GM23338 (cell line): ENCODE results near the gene TEKT2. TPM values are rescaled to one million over a fixed set of nuclear protein-coding genes. Genes with fewer than 3 reads are reported as not detected.

Experiments
- ATAC-seq: fragments of 200-7000 bp; cut with Tn5 transposase; 3 replicates; pipeline ENCODE4 v1.9.1; 2020
- DNase-seq: peaks from one replicate; pipeline ENCODE4 v3.0.0-alpha.2; 2015; ENCODE audit warnings: low spot score
- H2AFZ ChIP-seq: fragments of 200-600 bp; sonication (generic); 2 replicates; pipeline ENCODE4 v1.8.0; 2016; ENCODE audit warnings: antibody characterized with exemption, mild to moderate bottlenecking, moderate library complexity
- H3F3A ChIP-seq: fragments of 200-600 bp; sonication (generic); replicated peaks from 2 replicates; pipeline ENCODE4 v1.8.0; 2017; ENCODE audit warnings: antibody characterized with exemption, mixed run types, low read depth
- H3K27ac ChIP-seq: fragments of 200-600 bp; sonication (generic); 2 replicates; pipeline ENCODE4 v1.6.1; 2016; ENCODE audit warnings: low read depth
- H3K27me3 ChIP-seq: fragments of 200-600 bp; sonication (generic); 2 replicates; pipeline ENCODE4 v1.8.0; 2016; ENCODE audit warnings: mild to moderate bottlenecking, mixed run types, moderate library complexity; ENCODE audit not compliant: insufficient read depth
- H3K36me3 ChIP-seq: fragments of 200-600 bp; sonication (generic); 2 replicates; pipeline ENCODE4 v1.8.0; 2016; ENCODE audit warnings: mild to moderate bottlenecking; ENCODE audit not compliant: insufficient read depth
- H3K4me1 ChIP-seq: fragments of 200-600 bp; sonication (generic); 2 replicates; pipeline ENCODE4 v1.8.0; 2016; ENCODE audit warnings: mild to moderate bottlenecking, moderate library complexity; ENCODE audit not compliant: insufficient read depth
- H3K4me2 ChIP-seq: fragments of 200-600 bp; sonication (generic); 2 replicates; pipeline ENCODE4 v1.7.1; 2017; ENCODE audit warnings: mixed run types
- H3K4me3 ChIP-seq: fragments of 200-600 bp; sonication (generic); 2 replicates; pipeline ENCODE4 v1.6.1; 2016; ENCODE audit warnings: mixed run types
- H3K79me2 ChIP-seq: fragments of 200-600 bp; sonication (generic); replicated peaks from 2 replicates; pipeline ENCODE4 v1.8.0; 2017; ENCODE audit warnings: mild to moderate bottlenecking; ENCODE audit not compliant: insufficient read depth
- H3K9me2 ChIP-seq: fragments of 200-600 bp; sonication (generic); 2 replicates; pipeline ENCODE4 v1.8.0; 2017; ENCODE audit not compliant: insufficient read depth
- H4K20me1 ChIP-seq: fragments of 200-600 bp; sonication (generic); replicated peaks from 2 replicates; pipeline ENCODE4 v1.8.0; 2017; ENCODE audit warnings: mild to moderate bottlenecking; ENCODE audit not compliant: insufficient read depth
- H3K27ac Mint-ChIP-seq: 2 replicates; pipeline ENCODE4 v1.8.0; 2020; ENCODE audit warnings: inconsistent platforms, mild to moderate bottlenecking, moderate library complexity, mixed read lengths
- H3K27me3 Mint-ChIP-seq: 3 replicates; pipeline ENCODE4 v1.8.0; 2022; ENCODE audit warnings: low read depth, mild to moderate bottlenecking, moderate library complexity, mixed read lengths, inconsistent platforms; ENCODE audit not compliant: insufficient read depth, poor library complexity
- H3K36me3 Mint-ChIP-seq: 3 replicates; pipeline ENCODE4 v1.8.0; 2021; ENCODE audit warnings: low read depth, mild to moderate bottlenecking, inconsistent platforms, moderate library complexity, mixed read lengths
- H3K4me1 Mint-ChIP-seq: 3 replicates; pipeline ENCODE4 v1.8.0; 2020; ENCODE audit warnings: mild to moderate bottlenecking, inconsistent platforms, mixed read lengths
- H3K4me3 Mint-ChIP-seq: 3 replicates; pipeline ENCODE4 v1.8.0; 2021; ENCODE audit warnings: moderate library complexity, mild to moderate bottlenecking, inconsistent platforms, mixed read lengths
- H3K9me3 Mint-ChIP-seq: 3 replicates; pipeline ENCODE4 v1.8.0; 2020; ENCODE audit warnings: moderate library complexity, mild to moderate bottlenecking, inconsistent platforms, mixed read lengths
- CREB1 ChIP-seq: fragments of 250-450 bp; sonication (Bioruptor Pico); IDR thresholded peaks from 2 replicates; pipeline ENCODE4 v1.5.0; 2020; ENCODE audit warnings: low read depth, mild to moderate bottlenecking, moderate library complexity
- EZH2 ChIP-seq: fragments of 200-600 bp; sonication (generic); IDR thresholded peaks from one replicate; pipeline ENCODE4 v1.8.0; 2017; ENCODE audit warnings: antibody characterized with exemption, mild to moderate bottlenecking, low read depth; ENCODE audit not compliant: unreplicated experiment
- EZH2phosphoT487 ChIP-seq: fragments of 200-600 bp; sonication (generic); IDR thresholded peaks from one replicate; pipeline ENCODE4 v1.8.1; 2018; ENCODE audit warnings: antibody characterized with exemption; ENCODE audit not compliant: unreplicated experiment
- JUNB ChIP-seq: IDR thresholded peaks from one replicate; pipeline ENCODE4 v1.6.1; 2016; ENCODE audit warnings: antibody characterized with exemption; ENCODE audit not compliant: unreplicated experiment
- NANOG ChIP-seq: IDR thresholded peaks from 2 replicates; pipeline ENCODE4 v1.6.1; 2016; ENCODE audit warnings: antibody characterized with exemption, borderline replicate concordance
- POLR2AphosphoS5 ChIP-seq: IDR thresholded peaks from 2 replicates; pipeline ENCODE4 v1.6.1; 2016; ENCODE audit warnings: antibody characterized with exemption, low read depth
- ZNF331 ChIP-seq: fragments of 250-450 bp; sonication (Bioruptor Pico); IDR thresholded peaks from 2 replicates; pipeline ENCODE4 v1.5.0; 2020; ENCODE audit warnings: low read depth, mild to moderate bottlenecking, moderate library complexity
- polyA plus RNA-seq: library from polyadenylated mRNA; unstranded; fragments of >200 nt; fragmentation: Nextera tagmentation; extraction: Ambion mirVana; gene quantifications from 2 replicates; pipeline ENCODE4 v1.2.1, GENCODE V29; 2016
- total RNA-seq: library from RNA; depleted of rRNA; stranded (reverse); fragments of >200 nt; shearing (Covaris generic); gene quantifications from 2 replicates; pipeline ENCODE4 v1.2.3, GENCODE V29; 2014
- TF ChIP-seq, protein P1 (sequence below): IDR thresholded peaks from 2 replicates; pipeline ENCODE4 v1.6.1; 2016; ENCODE audit warnings: antibody characterized with exemption
- TF ChIP-seq, protein P2 (sequence below): IDR thresholded peaks from one replicate; pipeline ENCODE4 v1.6.1; 2018; ENCODE audit warnings: antibody characterized with exemption; ENCODE audit not compliant: unreplicated experiment
- TF ChIP-seq, protein P3 (sequence below): fragments of 250-450 bp; sonication (Bioruptor Pico); IDR thresholded peaks from 2 replicates; pipeline ENCODE4 v1.5.0; 2020; ENCODE audit warnings: mild to moderate bottlenecking, moderate library complexity
- TF ChIP-seq, protein P4 (sequence below), 2 experiments: fragments of 200-600 bp in 1 of 2; sonication (generic) in 1 of 2; conservative IDR thresholded peaks; 2 replicates each; pipeline versions ENCODE4 v1.5.1 to v1.6.1; 2016 to 2017; ENCODE audit warnings: antibody characterized with exemption in 2 of 2, low read depth in 2 of 2, mild to moderate bottlenecking in 2 of 2, moderate library complexity in 1 of 2

TEKT2 gene
- total and polyA plus RNA-seq, 2 experiments from 2014 or later: 0.36 to 0.94 TPM

DNA sequence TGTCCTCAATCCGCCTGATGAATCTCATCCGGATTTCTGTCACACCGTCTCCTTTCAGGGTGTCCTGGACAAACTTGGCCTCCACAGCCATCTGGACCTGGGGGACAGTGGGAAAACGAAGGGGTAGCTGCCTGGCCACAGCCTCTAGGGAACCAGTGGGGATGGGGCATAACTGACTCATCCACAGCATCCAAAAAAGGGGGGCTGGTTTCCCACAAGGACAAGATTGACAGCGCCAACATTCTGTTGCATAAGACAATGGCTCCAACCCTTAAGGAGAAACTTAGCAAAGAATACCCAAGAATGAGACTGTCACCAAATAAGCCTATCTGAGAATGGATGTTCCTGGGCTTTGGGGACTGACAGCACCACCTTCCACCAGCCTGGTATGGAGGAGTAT, 53.3 kb downstream of the TEKT2 start:
- Histone ChIP-seq H3K36me3 (no peaks in the 10 kb centered on the region), H3K4me3 (no peak overlapping the region), H3K4me1 (peaks cover 3% of the 10 kb centered on the region), H3K9me2 (no peaks in the 10 kb centered on the region), H4K20me1 (peaks cover 3% of the 10 kb centered on the region; the same call in 1 of the 2 replicates), H3K27ac (no peak overlapping the region), H3K27me3 (no peaks in the 10 kb centered on the region), H2AFZ (no peak overlapping the region), H3K4me2 (no peak overlapping the region), H3F3A (peaks cover 6% of the 10 kb centered on the region; the same call in 1 of the 2 replicates), H3K79me2 (peaks cover 4% of the 10 kb centered on the region; the same call in 1 of the 2 replicates)
- no peak for ATAC-seq
- Mint-ChIP-seq H3K27me3 (peaks cover 4% of the 10 kb centered on the region), H3K4me1 (peaks cover 13% of the 10 kb centered on the region; the same call in 2 of the 3 replicates), H3K4me3 (no peak overlapping the region), H3K36me3 (peaks cover 3% of the 10 kb centered on the region; the same call in 1 of the 3 replicates), H3K27ac (no peak overlapping the region), H3K9me3 (no peaks in the 10 kb centered on the region)
- TF ChIP-seq, protein P1, sequence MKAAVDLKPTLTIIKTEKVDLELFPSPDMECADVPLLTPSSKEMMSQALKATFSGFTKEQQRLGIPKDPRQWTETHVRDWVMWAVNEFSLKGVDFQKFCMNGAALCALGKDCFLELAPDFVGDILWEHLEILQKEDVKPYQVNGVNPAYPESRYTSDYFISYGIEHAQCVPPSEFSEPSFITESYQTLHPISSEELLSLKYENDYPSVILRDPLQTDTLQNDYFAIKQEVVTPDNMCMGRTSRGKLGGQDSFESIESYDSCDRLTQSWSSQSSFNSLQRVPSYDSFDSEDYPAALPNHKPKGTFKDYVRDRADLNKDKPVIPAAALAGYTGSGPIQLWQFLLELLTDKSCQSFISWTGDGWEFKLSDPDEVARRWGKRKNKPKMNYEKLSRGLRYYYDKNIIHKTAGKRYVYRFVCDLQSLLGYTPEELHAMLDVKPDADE: no peak
- TF ChIP-seq NANOG (no peak), CREB1 (no peak), JUNB (no peak), POLR2AphosphoS5 (no peak), EZH2phosphoT487 (no peak), ZNF331 (CRISPR knock-in tag) (no peak), EZH2 (no peak)
- TF ChIP-seq, protein P2, sequence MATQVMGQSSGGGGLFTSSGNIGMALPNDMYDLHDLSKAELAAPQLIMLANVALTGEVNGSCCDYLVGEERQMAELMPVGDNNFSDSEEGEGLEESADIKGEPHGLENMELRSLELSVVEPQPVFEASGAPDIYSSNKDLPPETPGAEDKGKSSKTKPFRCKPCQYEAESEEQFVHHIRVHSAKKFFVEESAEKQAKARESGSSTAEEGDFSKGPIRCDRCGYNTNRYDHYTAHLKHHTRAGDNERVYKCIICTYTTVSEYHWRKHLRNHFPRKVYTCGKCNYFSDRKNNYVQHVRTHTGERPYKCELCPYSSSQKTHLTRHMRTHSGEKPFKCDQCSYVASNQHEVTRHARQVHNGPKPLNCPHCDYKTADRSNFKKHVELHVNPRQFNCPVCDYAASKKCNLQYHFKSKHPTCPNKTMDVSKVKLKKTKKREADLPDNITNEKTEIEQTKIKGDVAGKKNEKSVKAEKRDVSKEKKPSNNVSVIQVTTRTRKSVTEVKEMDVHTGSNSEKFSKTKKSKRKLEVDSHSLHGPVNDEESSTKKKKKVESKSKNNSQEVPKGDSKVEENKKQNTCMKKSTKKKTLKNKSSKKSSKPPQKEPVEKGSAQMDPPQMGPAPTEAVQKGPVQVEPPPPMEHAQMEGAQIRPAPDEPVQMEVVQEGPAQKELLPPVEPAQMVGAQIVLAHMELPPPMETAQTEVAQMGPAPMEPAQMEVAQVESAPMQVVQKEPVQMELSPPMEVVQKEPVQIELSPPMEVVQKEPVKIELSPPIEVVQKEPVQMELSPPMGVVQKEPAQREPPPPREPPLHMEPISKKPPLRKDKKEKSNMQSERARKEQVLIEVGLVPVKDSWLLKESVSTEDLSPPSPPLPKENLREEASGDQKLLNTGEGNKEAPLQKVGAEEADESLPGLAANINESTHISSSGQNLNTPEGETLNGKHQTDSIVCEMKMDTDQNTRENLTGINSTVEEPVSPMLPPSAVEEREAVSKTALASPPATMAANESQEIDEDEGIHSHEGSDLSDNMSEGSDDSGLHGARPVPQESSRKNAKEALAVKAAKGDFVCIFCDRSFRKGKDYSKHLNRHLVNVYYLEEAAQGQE: no peak
- TF ChIP-seq, protein P3, sequence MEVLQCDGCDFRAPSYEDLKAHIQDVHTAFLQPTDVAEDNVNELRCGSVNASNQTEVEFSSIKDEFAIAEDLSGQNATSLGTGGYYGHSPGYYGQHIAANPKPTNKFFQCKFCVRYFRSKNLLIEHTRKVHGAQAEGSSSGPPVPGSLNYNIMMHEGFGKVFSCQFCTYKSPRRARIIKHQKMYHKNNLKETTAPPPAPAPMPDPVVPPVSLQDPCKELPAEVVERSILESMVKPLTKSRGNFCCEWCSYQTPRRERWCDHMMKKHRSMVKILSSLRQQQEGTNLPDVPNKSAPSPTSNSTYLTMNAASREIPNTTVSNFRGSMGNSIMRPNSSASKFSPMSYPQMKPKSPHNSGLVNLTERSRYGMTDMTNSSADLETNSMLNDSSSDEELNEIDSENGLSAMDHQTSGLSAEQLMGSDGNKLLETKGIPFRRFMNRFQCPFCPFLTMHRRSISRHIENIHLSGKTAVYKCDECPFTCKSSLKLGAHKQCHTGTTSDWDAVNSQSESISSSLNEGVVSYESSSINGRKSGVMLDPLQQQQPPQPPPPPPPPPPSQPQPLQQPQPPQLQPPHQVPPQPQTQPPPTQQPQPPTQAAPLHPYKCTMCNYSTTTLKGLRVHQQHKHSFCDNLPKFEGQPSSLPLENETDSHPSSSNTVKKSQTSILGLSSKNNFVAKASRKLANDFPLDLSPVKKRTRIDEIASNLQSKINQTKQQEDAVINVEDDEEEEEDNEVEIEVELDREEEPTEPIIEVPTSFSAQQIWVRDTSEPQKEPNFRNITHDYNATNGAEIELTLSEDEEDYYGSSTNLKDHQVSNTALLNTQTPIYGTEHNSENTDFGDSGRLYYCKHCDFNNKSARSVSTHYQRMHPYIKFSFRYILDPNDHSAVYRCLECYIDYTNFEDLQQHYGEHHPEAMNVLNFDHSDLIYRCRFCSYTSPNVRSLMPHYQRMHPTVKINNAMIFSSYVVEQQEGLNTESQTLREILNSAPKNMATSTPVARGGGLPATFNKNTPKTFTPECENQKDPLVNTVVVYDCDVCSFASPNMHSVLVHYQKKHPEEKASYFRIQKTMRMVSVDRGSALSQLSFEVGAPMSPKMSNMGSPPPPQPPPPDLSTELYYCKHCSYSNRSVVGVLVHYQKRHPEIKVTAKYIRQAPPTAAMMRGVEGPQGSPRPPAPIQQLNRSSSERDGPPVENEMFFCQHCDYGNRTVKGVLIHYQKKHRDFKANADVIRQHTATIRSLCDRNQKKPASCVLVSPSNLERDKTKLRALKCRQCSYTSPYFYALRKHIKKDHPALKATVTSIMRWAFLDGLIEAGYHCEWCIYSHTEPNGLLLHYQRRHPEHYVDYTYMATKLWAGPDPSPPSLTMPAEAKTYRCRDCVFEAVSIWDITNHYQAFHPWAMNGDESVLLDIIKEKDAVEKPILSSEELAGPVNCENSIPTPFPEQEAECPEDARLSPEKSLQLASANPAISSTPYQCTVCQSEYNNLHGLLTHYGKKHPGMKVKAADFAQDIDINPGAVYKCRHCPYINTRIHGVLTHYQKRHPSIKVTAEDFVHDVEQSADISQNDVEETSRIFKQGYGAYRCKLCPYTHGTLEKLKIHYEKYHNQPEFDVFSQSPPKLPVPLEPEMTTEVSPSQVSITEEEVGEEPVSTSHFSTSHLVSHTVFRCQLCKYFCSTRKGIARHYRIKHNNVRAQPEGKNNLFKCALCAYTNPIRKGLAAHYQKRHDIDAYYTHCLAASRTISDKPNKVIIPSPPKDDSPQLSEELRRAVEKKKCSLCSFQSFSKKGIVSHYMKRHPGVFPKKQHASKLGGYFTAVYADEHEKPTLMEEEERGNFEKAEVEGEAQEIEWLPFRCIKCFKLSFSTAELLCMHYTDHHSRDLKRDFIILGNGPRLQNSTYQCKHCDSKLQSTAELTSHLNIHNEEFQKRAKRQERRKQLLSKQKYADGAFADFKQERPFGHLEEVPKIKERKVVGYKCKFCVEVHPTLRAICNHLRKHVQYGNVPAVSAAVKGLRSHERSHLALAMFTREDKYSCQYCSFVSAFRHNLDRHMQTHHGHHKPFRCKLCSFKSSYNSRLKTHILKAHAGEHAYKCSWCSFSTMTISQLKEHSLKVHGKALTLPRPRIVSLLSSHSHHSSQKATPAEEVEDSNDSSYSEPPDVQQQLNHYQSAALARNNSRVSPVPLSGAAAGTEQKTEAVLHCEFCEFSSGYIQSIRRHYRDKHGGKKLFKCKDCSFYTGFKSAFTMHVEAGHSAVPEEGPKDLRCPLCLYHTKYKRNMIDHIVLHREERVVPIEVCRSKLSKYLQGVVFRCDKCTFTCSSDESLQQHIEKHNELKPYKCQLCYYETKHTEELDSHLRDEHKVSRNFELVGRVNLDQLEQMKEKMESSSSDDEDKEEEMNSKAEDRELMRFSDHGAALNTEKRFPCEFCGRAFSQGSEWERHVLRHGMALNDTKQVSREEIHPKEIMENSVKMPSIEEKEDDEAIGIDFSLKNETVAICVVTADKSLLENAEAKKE: no peak
- TF ChIP-seq, protein P4, sequence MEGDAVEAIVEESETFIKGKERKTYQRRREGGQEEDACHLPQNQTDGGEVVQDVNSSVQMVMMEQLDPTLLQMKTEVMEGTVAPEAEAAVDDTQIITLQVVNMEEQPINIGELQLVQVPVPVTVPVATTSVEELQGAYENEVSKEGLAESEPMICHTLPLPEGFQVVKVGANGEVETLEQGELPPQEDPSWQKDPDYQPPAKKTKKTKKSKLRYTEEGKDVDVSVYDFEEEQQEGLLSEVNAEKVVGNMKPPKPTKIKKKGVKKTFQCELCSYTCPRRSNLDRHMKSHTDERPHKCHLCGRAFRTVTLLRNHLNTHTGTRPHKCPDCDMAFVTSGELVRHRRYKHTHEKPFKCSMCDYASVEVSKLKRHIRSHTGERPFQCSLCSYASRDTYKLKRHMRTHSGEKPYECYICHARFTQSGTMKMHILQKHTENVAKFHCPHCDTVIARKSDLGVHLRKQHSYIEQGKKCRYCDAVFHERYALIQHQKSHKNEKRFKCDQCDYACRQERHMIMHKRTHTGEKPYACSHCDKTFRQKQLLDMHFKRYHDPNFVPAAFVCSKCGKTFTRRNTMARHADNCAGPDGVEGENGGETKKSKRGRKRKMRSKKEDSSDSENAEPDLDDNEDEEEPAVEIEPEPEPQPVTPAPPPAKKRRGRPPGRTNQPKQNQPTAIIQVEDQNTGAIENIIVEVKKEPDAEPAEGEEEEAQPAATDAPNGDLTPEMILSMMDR (conservative IDR thresholded peaks at IDR 0.05; ENCODE audit: low read depth in 2 of 2): no peak
- DNase-seq: no peak
